ENCODE results near the gene RBM47. TPM values are rescaled to one million over a fixed set of nuclear protein-coding genes. Genes with fewer than 3 reads are reported as not detected.

The RBM47 gene
- total and polyA plus RNA-seq, 4 donors, result 25.9 to 119 (median 94.0) TPM

DNA sequence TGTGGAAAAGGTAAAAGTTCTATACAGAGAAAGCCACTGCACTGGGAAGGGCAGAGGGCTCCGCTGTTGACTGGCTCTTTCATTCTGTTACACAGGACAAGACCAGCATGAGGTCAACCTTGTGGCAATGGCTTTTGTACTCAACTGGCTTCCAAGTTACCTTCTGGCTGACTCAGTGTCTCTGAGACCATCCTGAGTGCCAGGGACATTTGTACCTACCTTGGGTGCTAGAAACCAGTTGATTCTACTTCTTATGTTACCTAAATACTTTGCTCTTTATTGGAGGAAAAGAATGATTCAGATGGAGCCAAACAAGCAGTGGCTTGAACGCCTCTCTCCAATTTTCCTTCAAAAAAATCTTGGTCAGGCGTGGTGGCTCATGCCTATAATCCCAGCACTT is 123.2 kb downstream of the RBM47 start:
- TF ChIP-seq, protein P1, sequence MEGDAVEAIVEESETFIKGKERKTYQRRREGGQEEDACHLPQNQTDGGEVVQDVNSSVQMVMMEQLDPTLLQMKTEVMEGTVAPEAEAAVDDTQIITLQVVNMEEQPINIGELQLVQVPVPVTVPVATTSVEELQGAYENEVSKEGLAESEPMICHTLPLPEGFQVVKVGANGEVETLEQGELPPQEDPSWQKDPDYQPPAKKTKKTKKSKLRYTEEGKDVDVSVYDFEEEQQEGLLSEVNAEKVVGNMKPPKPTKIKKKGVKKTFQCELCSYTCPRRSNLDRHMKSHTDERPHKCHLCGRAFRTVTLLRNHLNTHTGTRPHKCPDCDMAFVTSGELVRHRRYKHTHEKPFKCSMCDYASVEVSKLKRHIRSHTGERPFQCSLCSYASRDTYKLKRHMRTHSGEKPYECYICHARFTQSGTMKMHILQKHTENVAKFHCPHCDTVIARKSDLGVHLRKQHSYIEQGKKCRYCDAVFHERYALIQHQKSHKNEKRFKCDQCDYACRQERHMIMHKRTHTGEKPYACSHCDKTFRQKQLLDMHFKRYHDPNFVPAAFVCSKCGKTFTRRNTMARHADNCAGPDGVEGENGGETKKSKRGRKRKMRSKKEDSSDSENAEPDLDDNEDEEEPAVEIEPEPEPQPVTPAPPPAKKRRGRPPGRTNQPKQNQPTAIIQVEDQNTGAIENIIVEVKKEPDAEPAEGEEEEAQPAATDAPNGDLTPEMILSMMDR (IDR thresholded peaks at IDR 0.05; ENCODE audit: control extremely low read depth, extremely low read depth), result no peak
- ATAC-seq (ENCODE audit: insufficient read depth, low FRiP score), result no peak
- Histone ChIP-seq H3K36me3 (ENCODE audit: control insufficient read depth in 4 of 4, insufficient read depth in 4 of 4, low read length in 4 of 4) (peaks cover 0 to 1% (median 0%) of the 10 kb centered on the region in 4 donors), H3K4me1 (ENCODE audit: control insufficient read depth in 5 of 5, insufficient read depth in 5 of 5, low read length in 5 of 5) (peaks cover 0 to 3% (median 0%) of the 10 kb centered on the region in 5 donors), H3K9me3 (ENCODE audit: control insufficient read depth in 4 of 4, insufficient read depth in 3 of 4, low read length in 3 of 4) (no peaks in the 10 kb centered on the region), H3K4me3 (no peak overlapping the region), H3K27ac (ENCODE audit: low read depth in 1 of 2, low read length in 1 of 2) (peak overlapping the region in 1 of 2 donors; percentile 4), H3K9ac (ENCODE audit: insufficient read depth in 1 of 2, low read length in 2 of 2) (no peak overlapping the region), H3K27me3 (ENCODE audit: control insufficient read depth in 3 of 3, insufficient read depth in 3 of 3, low read length in 2 of 3) (no peaks in the 10 kb centered on the region)
- 89 to 95% methylated on average over 3 of the region's 3 CpGs for WGBS, 2 donors
- DNase-seq, result no peak

DNA sequence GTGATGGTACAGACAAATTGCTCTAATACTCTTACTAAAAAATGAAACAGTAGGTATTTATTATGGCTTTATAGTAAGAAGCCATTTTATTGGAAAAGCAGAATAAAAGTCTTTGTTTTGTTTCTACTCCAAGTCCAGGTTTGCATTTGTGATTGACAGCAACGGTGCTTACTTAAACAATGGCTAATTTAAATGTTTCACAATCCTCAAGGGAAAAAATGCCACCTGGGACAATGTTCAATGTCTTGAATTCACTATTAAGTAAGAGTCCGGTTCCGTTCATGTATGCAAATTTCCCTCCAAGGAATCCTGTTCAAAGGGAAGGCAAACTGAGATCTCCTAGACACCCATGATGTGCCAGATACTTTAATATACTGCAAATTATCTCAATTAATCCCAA is 123.6 kb downstream of the RBM47 start:
- TF ChIP-seq, protein P1 (IDR thresholded peaks at IDR 0.05; ENCODE audit: control extremely low read depth, extremely low read depth), result no peak
- peaks cover 0 to 2% (median 0%) of the 10 kb centered on the region in 5 donors for H3K4me1 ChIP-seq (ENCODE audit: control insufficient read depth in 5 of 5, insufficient read depth in 5 of 5, low read length in 5 of 5)
- peaks cover 0 to 1% (median 0%) of the 10 kb centered on the region in 4 donors for H3K36me3 ChIP-seq (ENCODE audit: control insufficient read depth in 4 of 4, insufficient read depth in 4 of 4, low read length in 4 of 4)
- 35 to 56% methylated on average over 3 of the region's 3 CpGs for WGBS, 2 donors
- H3K27ac ChIP-seq (ENCODE audit: low read depth in 1 of 2, low read length in 1 of 2), result no peak overlapping the region
- no peak for ATAC-seq (ENCODE audit: insufficient read depth, low FRiP score)
- H3K27me3 ChIP-seq (ENCODE audit: control insufficient read depth in 3 of 3, insufficient read depth in 3 of 3, low read length in 2 of 3), result no peaks in the 10 kb centered on the region
- DNase-seq, result no peak
- H3K4me3 ChIP-seq, result no peak overlapping the region
- no peak overlapping the region for H3K9ac ChIP-seq (ENCODE audit: insufficient read depth in 1 of 2, low read length in 2 of 2)
- no peaks in the 10 kb centered on the region for H3K9me3 ChIP-seq (ENCODE audit: control insufficient read depth in 4 of 4, insufficient read depth in 3 of 4, low read length in 3 of 4)

DNA sequence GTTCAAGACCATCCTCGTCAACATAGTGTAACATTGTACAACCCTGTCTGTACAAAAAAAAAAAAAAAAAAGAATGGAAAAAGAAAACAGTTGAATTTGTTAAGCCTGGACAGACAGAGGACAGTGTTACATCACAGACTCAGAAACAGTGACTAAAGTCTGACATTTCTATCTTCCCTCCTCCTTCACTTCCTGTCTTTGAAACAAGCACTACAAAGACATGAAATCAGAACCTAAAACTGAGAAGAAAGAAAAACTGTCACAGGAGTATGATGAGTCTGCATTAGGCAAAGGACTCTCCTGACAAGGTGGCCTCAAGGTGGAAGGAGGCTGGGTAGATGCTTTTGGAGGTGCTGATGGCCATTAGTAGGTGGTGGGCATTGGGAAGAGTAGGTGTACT is 126.7 kb downstream of the RBM47 start:
- H3K4me1 ChIP-seq (ENCODE audit: control insufficient read depth in 5 of 5, insufficient read depth in 5 of 5, low read length in 5 of 5), result peaks cover 0 to 2% (median 0%) of the 10 kb centered on the region in 5 donors
- 84 to 87% methylated on average over 1 of the region's 1 CpG for WGBS, 2 donors
- H3K9ac ChIP-seq (ENCODE audit: insufficient read depth in 1 of 2, low read length in 2 of 2), result no peak overlapping the region
- no peak overlapping the region for H3K27ac ChIP-seq (ENCODE audit: low read depth in 1 of 2, low read length in 1 of 2)
- H3K9me3 ChIP-seq (ENCODE audit: control insufficient read depth in 4 of 4, insufficient read depth in 3 of 4, low read length in 3 of 4), result no peaks in the 10 kb centered on the region
- ATAC-seq (ENCODE audit: insufficient read depth, low FRiP score) (no peak), DNase-seq (no peak)
- H3K4me3 ChIP-seq, result no peak overlapping the region
- no peaks in the 10 kb centered on the region for H3K27me3 ChIP-seq (ENCODE audit: control insufficient read depth in 3 of 3, insufficient read depth in 3 of 3, low read length in 2 of 3)
- H3K36me3 ChIP-seq (ENCODE audit: control insufficient read depth in 4 of 4, insufficient read depth in 4 of 4, low read length in 4 of 4), result peaks cover 0 to 3% (median 0%) of the 10 kb centered on the region in 4 donors
- TF ChIP-seq, protein P1 (IDR thresholded peaks at IDR 0.05; ENCODE audit: control extremely low read depth, extremely low read depth), result no peak

DNA sequence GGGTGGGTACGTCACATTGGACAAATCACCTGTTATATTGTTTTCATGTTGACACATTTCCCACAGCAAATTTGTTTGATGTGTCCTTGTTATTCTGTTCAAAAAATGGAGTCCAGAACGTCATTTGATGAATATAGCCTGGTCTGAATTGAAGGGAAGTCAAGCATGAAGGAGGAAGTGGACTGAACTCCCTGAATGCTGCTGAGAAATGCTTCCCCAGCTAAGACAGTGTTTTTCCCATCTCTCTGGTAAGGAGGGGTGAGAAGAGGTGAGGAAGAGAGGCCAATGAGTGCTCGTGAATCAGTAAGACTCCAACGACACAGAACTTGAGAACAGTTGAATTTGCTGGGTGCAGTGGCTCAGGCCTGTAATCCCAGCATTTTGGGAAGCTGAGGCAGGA is 127.4 kb downstream of the RBM47 start:
- Histone ChIP-seq H3K27me3 (ENCODE audit: control insufficient read depth in 3 of 3, insufficient read depth in 3 of 3, low read length in 2 of 3) (no peaks in the 10 kb centered on the region), H3K36me3 (ENCODE audit: control insufficient read depth in 4 of 4, insufficient read depth in 4 of 4, low read length in 4 of 4) (peaks cover 0 to 3% (median 0%) of the 10 kb centered on the region in 4 donors), H3K27ac (ENCODE audit: low read depth in 1 of 2, low read length in 1 of 2) (no peak overlapping the region), H3K9me3 (ENCODE audit: control insufficient read depth in 4 of 4, insufficient read depth in 3 of 4, low read length in 3 of 4) (no peaks in the 10 kb centered on the region), H3K4me1 (ENCODE audit: control insufficient read depth in 5 of 5, insufficient read depth in 5 of 5, low read length in 5 of 5) (peaks cover 0 to 2% (median 0%) of the 10 kb centered on the region in 5 donors), H3K9ac (ENCODE audit: insufficient read depth in 1 of 2, low read length in 2 of 2) (no peak overlapping the region), H3K4me3 (no peak overlapping the region)
- WGBS, 2 donors, result 65 to 68% methylated on average over 4 of the region's 4 CpGs
- no peak for ATAC-seq (ENCODE audit: insufficient read depth, low FRiP score)
- TF ChIP-seq, protein P1 (IDR thresholded peaks at IDR 0.05; ENCODE audit: control extremely low read depth, extremely low read depth), result no peak
- DNase-seq, result no peak
